ENCODE results near the gene SPTB. TPM values are rescaled to one million over a fixed set of nuclear protein-coding genes. Genes with fewer than 3 reads are reported as not detected.

Gene SPTB
- total RNA-seq, 4 donors from 2014 or later = 0.13 to 3.8 (median 1.5) TPM

GRCh38 chr14:64830961-64831360 is 48.7 kb downstream of the SPTB start:
- no peaks in the 10 kb centered on the region for H3K27me3 ChIP-seq
- TF ChIP-seq POLR2A (IDR thresholded peaks at IDR 0.05) (no peak), CTCF (IDR thresholded peaks at IDR 0.05) (no peak)
- no peak overlapping the region for H3K27ac ChIP-seq
- intact Hi-C loops (cut with DNase I) = no loop called here
- WGBS, 2 donors = 88 to 91% methylated on average over 1 of the region's 1 CpG
- H3K36me3 ChIP-seq = no peaks in the 10 kb centered on the region
- no peak overlapping the region for H3K4me3 ChIP-seq
- H3K9me3 ChIP-seq = no peaks in the 10 kb centered on the region
- no peak for DNase-seq
- H3K4me1 ChIP-seq = no peaks in the 10 kb centered on the region

- H3K4me3 ChIP-seq = no peak overlapping the region
- H3K36me3 ChIP-seq = no peaks in the 10 kb centered on the region
- H3K27ac ChIP-seq = no peak overlapping the region
- no peaks in the 10 kb centered on the region for H3K9me3 ChIP-seq
- TF ChIP-seq CTCF (IDR thresholded peaks at IDR 0.05) (no peak), POLR2A (IDR thresholded peaks at IDR 0.05) (no peak)
- 52 to 65% methylated on average over 3 of the region's 3 CpGs for WGBS, 2 donors
- no peak for DNase-seq
- intact Hi-C loops (cut with DNase I) = loop anchor here (10.0 kb wide), 1 partner anchor 157 kb away; the partner anchor contains the start of gene FNTB
- H3K4me1 ChIP-seq = peaks cover 0 to 5% (median 5%) of the 10 kb centered on the region in 3 donors
- H3K27me3 ChIP-seq = peaks cover 0 to 15% (median 0%) of the 10 kb centered on the region in 4 donors
Measured at GRCh38 chr14:64828071-64828470, 51.6 kb downstream of the SPTB start.

GRCh38 chr14:64826845-64827244 is 52.9 kb downstream of the SPTB start:
- peaks cover 0 to 22% (median 0%) of the 10 kb centered on the region in 4 donors for H3K27me3 ChIP-seq
- 82 to 100% methylated on average over 2 to 4 of the region's 6 CpGs for WGBS, 2 donors
- H3K9me3 ChIP-seq = no peaks in the 10 kb centered on the region
- no peak for DNase-seq
- peaks cover 0 to 8% (median 5%) of the 10 kb centered on the region in 3 donors for H3K4me1 ChIP-seq
- H3K4me3 ChIP-seq = no peak overlapping the region
- no peaks in the 10 kb centered on the region for H3K36me3 ChIP-seq
- TF ChIP-seq CTCF (IDR thresholded peaks at IDR 0.05) (no peak), POLR2A (IDR thresholded peaks at IDR 0.05) (no peak)
- intact Hi-C loops (cut with DNase I) = loop anchor here (10.0 kb wide), 1 partner anchor 158 kb away; the partner anchor contains the start of gene FNTB
- no peak overlapping the region for H3K27ac ChIP-seq

- H3K27ac ChIP-seq = no peak overlapping the region
- no peak for TF ChIP-seq POLR2A (IDR thresholded peaks at IDR 0.05)
- no peak for TF ChIP-seq CTCF (IDR thresholded peaks at IDR 0.05)
- WGBS, 2 donors = 81 to 83% methylated on average over 4 of the region's 4 CpGs
- H3K4me1 ChIP-seq = peaks cover 0 to 8% (median 5%) of the 10 kb centered on the region in 3 donors
- intact Hi-C loops (cut with DNase I) = loop anchor here (10.0 kb wide), 1 partner anchor 158 kb away; the partner anchor contains the start of gene FNTB
- H3K36me3 ChIP-seq = no peaks in the 10 kb centered on the region
- no peak overlapping the region for H3K4me3 ChIP-seq
- no peaks in the 10 kb centered on the region for H3K9me3 ChIP-seq
- H3K27me3 ChIP-seq = peaks cover 0 to 22% (median 0%) of the 10 kb centered on the region in 4 donors
- DNase-seq = no peak
Measured at GRCh38 chr14:64826333-64826732, 53.4 kb downstream of the SPTB start.

GRCh38 chr14:64825509-64825908 is 54.2 kb downstream of the SPTB start:
- no peak for DNase-seq
- Histone ChIP-seq H3K9me3 (no peaks in the 10 kb centered on the region), H3K27me3 (peaks cover 0 to 22% (median 0%) of the 10 kb centered on the region in 4 donors), H3K4me1 (peaks cover 0 to 8% (median 5%) of the 10 kb centered on the region in 3 donors), H3K27ac (no peak overlapping the region), H3K36me3 (no peaks in the 10 kb centered on the region), H3K4me3 (no peak overlapping the region)
- 64 to 69% methylated on average over 7 to 9 of the region's 10 CpGs for WGBS, 2 donors
- intact Hi-C loops (cut with DNase I) = loop anchor here (10.0 kb wide), 1 partner anchor 159 kb away; the partner anchor contains the start of gene FNTB
- TF ChIP-seq POLR2A (IDR thresholded peaks at IDR 0.05) = no peak
- no peak for TF ChIP-seq CTCF (IDR thresholded peaks at IDR 0.05)

Data from esophagus squamous epithelium (tissue), 5 donors.